ENCODE results near the gene CACNA1B.

CACNA1B gene

DNA sequence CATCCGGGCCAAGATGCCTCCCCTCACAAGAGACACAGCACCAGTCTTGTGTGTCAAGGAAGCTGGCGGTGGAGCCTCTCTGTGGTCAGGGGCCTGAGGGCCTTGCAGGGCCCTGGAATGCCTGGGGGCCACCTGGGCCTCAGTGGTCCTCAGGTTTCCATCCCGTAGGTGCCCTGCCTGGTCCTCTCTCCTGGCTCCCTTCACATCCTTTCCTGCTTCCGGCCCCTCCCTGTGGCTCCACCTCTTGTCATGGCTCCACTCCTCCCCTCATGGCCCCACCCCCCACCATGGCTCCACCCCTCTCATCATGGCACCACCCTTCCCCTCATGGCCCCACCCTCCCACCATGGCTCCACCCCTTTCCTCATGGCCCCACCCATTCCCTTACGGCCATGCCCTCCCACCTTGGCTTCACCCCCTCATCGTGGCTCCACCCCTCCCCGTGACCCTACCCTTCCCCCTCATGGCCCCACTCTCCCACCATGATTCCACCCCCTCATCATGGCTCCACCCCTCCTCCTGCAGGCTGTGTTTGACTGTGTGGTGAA, 175.8 kb downstream of the CACNA1B start:
- peak; percentile 71 for DNase-seq (ENCODE audit: low spot score)

DNA sequence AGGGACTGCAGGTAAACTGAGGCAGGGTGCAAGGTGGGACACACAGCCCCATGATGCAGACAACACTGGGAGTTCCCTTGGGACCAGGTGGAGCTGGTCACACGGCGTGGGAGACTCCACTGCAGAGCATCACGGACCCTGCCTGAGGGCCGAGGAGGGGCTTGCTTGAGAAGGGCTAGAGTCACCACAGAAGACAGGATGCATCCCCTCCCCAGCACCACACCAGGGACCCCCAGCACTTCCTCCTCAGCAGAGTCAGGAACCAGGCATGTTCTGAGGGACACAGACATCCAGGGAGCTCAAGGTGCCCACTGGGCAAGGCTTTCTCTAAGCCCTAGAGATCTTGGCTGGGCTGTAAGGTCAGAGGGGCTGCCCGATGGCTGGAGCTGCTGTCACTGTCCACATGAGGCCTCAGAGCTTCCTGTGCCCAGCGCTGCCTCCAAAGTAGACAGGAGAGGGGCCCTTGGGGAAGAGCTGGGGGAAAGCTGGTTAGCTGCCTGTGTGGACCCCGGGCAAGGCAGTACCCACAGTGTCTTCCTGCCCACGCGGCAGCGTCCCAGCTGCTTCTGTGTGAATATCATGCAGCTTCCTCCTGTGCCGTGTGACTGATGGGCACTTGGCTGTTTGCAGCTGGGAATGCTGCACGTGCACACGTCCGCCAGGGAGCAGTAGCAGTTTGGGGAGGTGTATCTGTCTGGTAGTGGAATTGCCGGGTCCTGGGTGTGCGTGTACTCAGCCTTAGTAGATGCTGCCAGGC, 176.6 kb downstream of the CACNA1B start:
- DNase-seq (ENCODE audit: low spot score): peak; percentile 17

DNA sequence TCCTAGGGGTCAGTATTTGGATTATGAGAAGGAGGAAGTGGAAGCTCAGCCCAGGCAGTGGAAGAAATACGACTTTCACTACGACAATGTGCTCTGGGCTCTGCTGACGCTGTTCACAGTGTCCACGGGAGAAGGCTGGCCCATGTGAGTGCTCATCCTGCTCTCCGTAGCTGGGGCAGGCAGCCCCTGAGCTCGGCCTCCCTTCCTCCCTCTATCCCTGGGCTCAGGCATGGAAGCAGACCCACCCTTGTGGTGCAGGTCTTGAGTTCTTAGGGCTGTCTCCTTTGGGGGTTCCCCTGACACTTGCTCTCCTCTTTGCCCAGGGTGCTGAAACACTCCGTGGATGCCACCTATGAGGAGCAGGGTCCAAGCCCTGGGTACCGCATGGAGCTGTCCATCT, 180.1 kb downstream of the CACNA1B start:
- no peak for DNase-seq (ENCODE audit: low spot score)

DNA sequence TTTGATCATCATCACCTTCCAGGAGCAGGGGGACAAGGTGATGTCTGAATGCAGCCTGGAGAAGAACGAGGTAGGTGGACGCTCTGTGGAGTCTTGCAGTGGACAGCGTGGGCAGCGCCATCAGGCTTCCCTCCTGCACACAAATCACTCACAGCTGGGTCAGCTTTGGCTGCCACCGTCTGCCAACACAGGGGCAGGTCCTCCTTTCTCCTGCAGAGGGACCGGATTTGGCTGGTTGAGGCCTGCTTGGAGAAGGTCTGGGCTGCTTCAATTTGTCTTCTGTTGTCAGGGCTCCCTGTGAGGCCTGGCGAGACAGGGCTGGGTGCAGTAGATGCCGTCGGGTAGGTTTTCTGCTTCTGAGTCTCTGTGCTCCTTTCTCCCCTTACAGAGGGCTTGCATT, 180.6 kb downstream of the CACNA1B start:
- no peak for DNase-seq (ENCODE audit: low spot score)

- no peak for DNase-seq (ENCODE audit: low spot score)
Measured at GRCh38 chr9:138059196-138059595, 181.6 kb downstream of the CACNA1B start.

DNA sequence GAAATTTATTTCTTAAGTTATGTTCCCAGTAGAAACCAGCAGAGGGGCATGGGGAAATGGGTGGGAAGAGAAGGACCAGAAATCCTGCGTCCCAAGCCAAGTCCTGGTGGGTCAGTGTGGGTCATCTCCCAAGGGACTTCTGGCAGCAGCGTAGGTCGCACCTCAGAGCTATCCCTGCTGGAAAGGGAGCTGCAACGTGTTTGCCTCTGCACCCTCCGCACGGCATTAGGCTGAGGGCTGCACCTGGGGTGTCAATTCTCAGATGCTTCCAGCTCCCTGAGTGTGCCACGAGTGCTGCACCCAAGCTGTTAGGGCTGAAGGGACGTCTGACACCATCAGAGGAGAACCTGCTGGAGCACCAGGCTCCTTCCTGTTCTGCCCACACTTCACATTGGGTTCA, 182.8 kb downstream of the CACNA1B start:
- DNase-seq (ENCODE audit: low spot score): no peak

DNA sequence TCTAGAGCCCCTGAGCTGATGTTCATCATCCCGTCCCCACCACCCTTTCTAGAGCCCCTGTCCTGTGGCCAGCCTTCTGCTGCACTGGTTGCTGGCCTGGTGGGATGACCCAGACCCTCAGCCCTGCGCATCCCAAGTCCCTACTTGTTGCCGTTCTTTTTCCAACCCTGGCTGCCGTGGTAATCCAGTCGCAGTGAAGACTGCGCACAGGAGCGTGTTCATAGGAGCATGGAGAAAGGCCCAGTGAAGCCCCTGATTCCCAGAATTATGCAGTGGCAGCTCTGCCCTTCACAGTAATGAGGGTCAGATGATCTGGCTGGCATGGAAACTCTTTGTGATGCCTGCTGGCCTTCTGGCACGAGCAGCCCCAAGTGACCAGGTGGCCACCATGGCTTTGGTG, 183.3 kb downstream of the CACNA1B start:
- DNase-seq (ENCODE audit: low spot score): no peak

DNA sequence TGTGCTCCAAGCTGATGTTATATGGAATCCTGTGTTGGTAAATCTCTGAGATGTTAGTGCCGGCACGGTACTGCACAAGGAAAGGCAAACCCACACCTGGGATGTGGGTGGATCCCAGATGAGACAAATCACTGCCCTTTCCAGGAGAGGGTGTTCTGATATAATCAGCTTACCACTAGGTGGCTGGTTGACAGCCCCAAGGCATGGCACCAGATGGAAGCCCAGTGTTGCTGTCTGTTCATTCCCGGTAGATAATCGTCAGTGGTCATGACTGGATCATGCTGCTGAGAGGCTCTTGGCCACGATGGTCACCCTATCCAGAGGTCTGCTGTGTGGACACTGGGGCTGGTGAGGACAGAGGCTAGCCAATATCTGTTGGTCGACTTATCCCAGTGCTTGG, 184.0 kb downstream of the CACNA1B start:
- no peak for DNase-seq (ENCODE audit: low spot score)

DNA sequence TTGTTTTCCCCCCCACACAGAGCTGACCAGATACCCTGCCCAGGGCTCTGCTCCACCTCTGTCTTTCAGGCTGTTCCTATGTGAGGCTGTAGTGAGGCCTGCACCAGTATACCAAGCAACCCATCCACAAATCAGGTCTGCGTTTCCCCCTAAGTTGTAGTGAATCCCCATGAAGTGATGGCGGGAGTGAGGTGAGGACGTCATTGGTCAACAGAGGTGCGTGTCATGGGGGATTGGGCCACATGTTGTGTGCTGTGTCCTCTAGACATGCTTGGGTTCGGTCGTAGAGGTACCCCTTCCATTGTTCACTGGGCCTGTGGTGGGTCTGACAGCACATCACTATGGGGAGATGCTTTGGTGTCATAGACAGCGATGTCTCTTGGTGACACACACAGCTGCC, 184.6 kb downstream of the CACNA1B start:
- DNase-seq (ENCODE audit: low spot score): no peak

DNA sequence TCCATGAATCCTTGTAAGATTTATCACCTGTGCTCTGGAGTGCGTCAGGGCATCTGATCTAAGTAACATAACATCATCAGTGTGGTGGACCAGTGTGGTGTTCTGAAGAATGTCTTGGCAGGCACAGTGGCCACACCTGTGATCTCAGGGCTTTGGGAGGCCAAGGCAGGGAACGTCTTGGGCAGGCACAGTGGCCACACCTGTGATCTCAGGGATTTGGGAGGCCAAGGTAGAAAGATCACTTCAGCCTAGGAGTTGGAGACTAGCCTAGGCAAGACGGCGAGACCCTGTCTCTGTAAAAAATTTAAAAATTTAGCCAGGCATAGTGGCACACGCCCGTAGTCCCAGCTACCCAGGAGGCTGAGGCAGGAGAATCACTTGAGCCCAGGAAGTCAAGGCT, 185.5 kb downstream of the CACNA1B start:
- no peak for DNase-seq (ENCODE audit: low spot score)

DNA sequence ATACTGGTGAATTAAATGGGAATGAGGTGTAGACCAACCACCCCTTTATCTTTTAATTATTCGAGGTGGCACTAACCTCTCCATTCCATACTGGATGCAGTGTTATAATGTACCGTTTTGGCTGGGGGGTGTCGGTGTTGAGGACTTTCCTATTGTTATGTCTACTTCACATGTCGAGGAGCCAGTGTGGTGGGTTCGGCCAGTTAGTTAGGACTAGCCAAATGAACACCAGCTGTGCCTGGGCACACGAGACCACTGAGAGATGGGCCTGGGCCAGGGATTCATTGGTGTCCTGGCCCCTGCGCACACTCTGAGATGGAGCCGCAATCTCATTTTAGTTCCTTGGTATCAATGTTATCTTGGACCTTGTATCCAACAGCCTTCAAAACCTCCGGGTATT, 186.2 kb downstream of the CACNA1B start:
- no peak for DNase-seq (ENCODE audit: low spot score)

- DNase-seq (ENCODE audit: low spot score): no peak
Measured at GRCh38 chr9:138064547-138064946, 187.0 kb downstream of the CACNA1B start.

DNA sequence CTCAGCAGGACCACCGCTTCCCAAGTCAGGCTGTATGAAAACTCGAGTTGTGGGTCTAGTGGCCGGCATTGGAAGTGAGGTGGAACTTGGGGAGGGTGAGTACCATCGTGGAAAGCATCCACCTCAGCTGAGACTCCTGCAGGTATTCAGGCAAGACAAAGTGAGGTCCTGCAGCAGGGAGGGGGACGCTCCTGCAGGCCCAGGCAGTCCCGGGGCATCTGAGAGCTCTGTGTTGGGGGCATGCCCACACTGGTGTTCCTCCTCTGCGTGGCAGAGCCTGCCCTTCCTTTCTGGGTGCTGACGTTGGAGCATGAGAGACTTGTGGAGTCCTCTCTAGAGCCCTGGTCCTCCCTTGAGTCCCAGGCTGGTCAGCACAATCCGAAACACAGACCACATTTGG, 187.7 kb downstream of the CACNA1B start:
- DNase-seq (ENCODE audit: low spot score): no peak

GRCh38 chr9:138066049-138066448, 188.5 kb downstream of the CACNA1B start:
- no peak for DNase-seq (ENCODE audit: low spot score)

- DNase-seq (ENCODE audit: low spot score): no peak
Measured at GRCh38 chr9:138067613-138068367, 190.2 kb downstream of the CACNA1B start.

- no peak for DNase-seq (ENCODE audit: low spot score)
Measured at GRCh38 chr9:138068601-138069035, 191.0 kb downstream of the CACNA1B start.

GRCh38 chr9:138069731-138070456, 192.3 kb downstream of the CACNA1B start:
- no peak for DNase-seq (ENCODE audit: low spot score)

DNA sequence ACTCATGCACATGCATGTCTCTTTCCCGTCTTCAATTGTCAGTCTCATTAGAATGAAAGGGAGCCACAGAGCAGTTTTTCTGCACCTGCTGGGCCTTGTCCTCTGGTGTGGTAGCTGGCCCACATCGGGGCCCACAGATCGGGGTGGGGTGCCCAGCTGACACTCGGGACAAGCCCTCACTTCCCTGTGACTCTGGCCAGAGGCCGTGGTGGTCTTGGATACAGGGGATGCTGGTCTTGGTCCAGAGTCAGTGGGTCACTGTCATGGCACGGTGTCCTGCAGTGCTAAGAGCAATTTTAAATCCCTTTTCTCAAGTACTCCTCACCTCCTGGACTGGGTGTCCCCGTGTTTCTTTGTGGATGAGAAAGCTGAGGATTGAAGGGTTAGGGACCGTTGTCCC, 193.2 kb downstream of the CACNA1B start:
- DNase-seq (ENCODE audit: low spot score): no peak

- no peak for DNase-seq (ENCODE audit: low spot score)
Measured at GRCh38 chr9:138071292-138071691, 193.7 kb downstream of the CACNA1B start.

DNA sequence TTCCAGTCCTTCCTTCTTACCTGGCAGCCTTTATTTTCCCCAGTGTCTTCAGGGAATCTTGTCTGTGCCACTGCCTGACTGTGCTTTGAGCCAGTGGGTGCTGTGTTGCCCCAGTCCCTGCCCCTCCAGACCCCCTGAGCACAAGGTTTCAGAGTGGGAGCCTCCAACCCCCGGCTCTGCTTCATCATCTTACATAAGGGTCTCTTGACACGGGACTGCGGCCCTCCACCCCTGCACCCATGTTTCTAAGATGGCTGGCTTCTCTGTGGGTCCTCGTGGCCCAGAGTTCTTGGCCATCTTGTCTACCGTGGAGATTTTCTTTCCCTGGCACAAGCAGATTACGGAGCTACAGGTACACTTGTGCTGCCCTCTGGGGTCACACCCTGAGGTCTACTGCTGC, 194.1 kb downstream of the CACNA1B start:
- DNase-seq (ENCODE audit: low spot score): no peak

GRCh38 chr9:138072161-138072842, 194.7 kb downstream of the CACNA1B start:
- no peak for DNase-seq (ENCODE audit: low spot score)

DNA sequence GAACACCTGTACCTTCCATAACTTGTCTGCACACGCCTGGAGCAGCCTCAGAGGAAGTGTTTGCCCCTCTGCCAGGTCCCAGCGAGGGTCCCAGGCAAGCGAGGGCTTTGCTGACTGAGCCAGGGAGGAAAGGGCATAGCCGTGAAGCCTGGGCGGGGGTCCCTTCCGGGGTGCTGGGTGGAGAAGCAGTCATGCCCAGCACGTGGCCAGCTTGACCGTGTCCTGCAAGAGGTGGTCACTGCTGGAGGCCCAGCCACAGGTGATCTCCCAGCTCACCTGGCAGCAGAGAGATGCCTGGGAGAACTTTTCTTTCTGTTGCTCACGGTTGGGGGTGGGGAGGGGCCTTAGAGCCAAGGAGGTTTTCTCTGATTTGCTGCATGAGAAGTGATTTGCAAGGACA, 195.3 kb downstream of the CACNA1B start:
- no peak for DNase-seq (ENCODE audit: low spot score)

Data from NAMALWA (cell line).